Measurements from ENCODE around the gene PKD1L1. TPM values are rescaled to one million over a fixed set of nuclear protein-coding genes. Genes with fewer than 3 reads are reported as not detected.

The PKD1L1 gene
- total RNA-seq, 4 donors from 2014 or later = 0.41 to 37.4 (median 17.5) TPM

- in situ Hi-C loops (cut with MboI; ENCODE audit: low pct_ligation_motif_present in 1 of 4, low pct_unique_long_range_greater_than_20kb in 1 of 4, low sequenced_read_pairs in 3 of 4) = loop anchor here (10.0 to 25.0 kb wide), 6 partner anchors 200 to 548 kb away; partner anchors contain the start of gene TNS3 (in 1 of the 4)
- intact Hi-C loops (cut with DNase I; ENCODE audit: low total_unique reads) = loop anchor here (10.0 kb wide), 1 partner anchor 368 kb away; no protein-coding TSS in a partner anchor
- H3K4me3 ChIP-seq = no peak overlapping the region
Measured at GRCh38 chr7:47812429-47813136, 135.7 kb downstream of the PKD1L1 start.

GRCh38 chr7:47811632-47812380 is 136.5 kb downstream of the PKD1L1 start:
- intact Hi-C loops (cut with DNase I; ENCODE audit: low total_unique reads) (loop anchor here (10.0 kb wide), 1 partner anchor 367 kb away; no protein-coding TSS in a partner anchor), in situ Hi-C loops (cut with MboI; ENCODE audit: low pct_ligation_motif_present in 1 of 4, low pct_unique_long_range_greater_than_20kb in 1 of 4, low sequenced_read_pairs in 3 of 4) (loop anchor here (10.0 to 25.0 kb wide), 6 partner anchors 200 to 547 kb away; partner anchors contain the start of gene TNS3 (in 1 of the 4))
- TF ChIP-seq POLR2A (IDR thresholded peaks at IDR 0.05) (no peak), POLR2AphosphoS5 (IDR thresholded peaks at IDR 0.05) (no peak), CTCF (IDR thresholded peaks at IDR 0.05) (no peak), EP300 (IDR thresholded peaks at IDR 0.05; ENCODE audit: low read depth) (no peak)
- Histone ChIP-seq H3K4me1 (peaks cover 0 to 11% (median 0%) of the 10 kb centered on the region in 4 donors), H3K27ac (no peak overlapping the region), H3K27me3 (no peaks in the 10 kb centered on the region), H3K4me3 (no peak overlapping the region), H3K36me3 (no peaks in the 10 kb centered on the region), H3K9me3 (no peaks in the 10 kb centered on the region)
- DNase-seq = no peak
- 85% methylated on average over 10 of the region's 10 CpGs; no CpG with 5 or more reads in 1 of the 2 donors for WGBS, 2 donors (ENCODE audit: low coverage in 1 of 2)

More at GRCh38 chr7:47812429-47813136, 135.7 kb downstream of the PKD1L1 start:
- H3K9me3 ChIP-seq = no peaks in the 10 kb centered on the region
- WGBS, 2 donors (ENCODE audit: low coverage in 1 of 2) = 55 to 91% methylated on average over 2 to 12 of the region's 16 CpGs
- H3K27me3 ChIP-seq = no peaks in the 10 kb centered on the region
- H3K27ac ChIP-seq = no peak overlapping the region
- no peaks in the 10 kb centered on the region for H3K36me3 ChIP-seq
- peaks cover 0 to 9% (median 0%) of the 10 kb centered on the region in 4 donors for H3K4me1 ChIP-seq
- no peak for TF ChIP-seq CTCF (IDR thresholded peaks at IDR 0.05)
- TF ChIP-seq EP300 (IDR thresholded peaks at IDR 0.05; ENCODE audit: low read depth) = no peak
- TF ChIP-seq POLR2A (IDR thresholded peaks at IDR 0.05) = no peak
- no peak for TF ChIP-seq POLR2AphosphoS5 (IDR thresholded peaks at IDR 0.05)
- no peak for DNase-seq

GRCh38 chr7:47809387-47809786 is 138.9 kb downstream of the PKD1L1 start:
- no peak overlapping the region for H3K27ac ChIP-seq
- no peak for DNase-seq
- WGBS, 2 donors (ENCODE audit: low coverage in 1 of 2) = 96 to 100% methylated on average over 3 of the region's 3 CpGs
- H3K9me3 ChIP-seq = no peaks in the 10 kb centered on the region
- in situ Hi-C loops (cut with MboI; ENCODE audit: low pct_ligation_motif_present in 1 of 4, low pct_unique_long_range_greater_than_20kb in 1 of 4, low sequenced_read_pairs in 3 of 4) (loop anchor here (25.0 kb wide), 4 partner anchors 197 to 522 kb away; partner anchors contain the start of gene TNS3 (in 1 of the 4)), intact Hi-C loops (cut with DNase I; ENCODE audit: low total_unique reads) (no loop called here)
- peaks cover 0 to 18% (median 0%) of the 10 kb centered on the region in 4 donors for H3K4me1 ChIP-seq
- no peak overlapping the region for H3K4me3 ChIP-seq
- H3K36me3 ChIP-seq = no peaks in the 10 kb centered on the region
- TF ChIP-seq EP300 (IDR thresholded peaks at IDR 0.05; ENCODE audit: low read depth) = no peak
- no peak for TF ChIP-seq CTCF (IDR thresholded peaks at IDR 0.05)
- no peak for TF ChIP-seq POLR2A (IDR thresholded peaks at IDR 0.05)
- TF ChIP-seq POLR2AphosphoS5 (IDR thresholded peaks at IDR 0.05) = no peak
- no peaks in the 10 kb centered on the region for H3K27me3 ChIP-seq

GRCh38 chr7:47808321-47808720 is 139.9 kb downstream of the PKD1L1 start:
- DNase-seq = no peak
- intact Hi-C loops (cut with DNase I; ENCODE audit: low total_unique reads) = no loop called here
- 91 to 100% methylated on average over 1 to 7 of the region's 7 CpGs for WGBS, 2 donors (ENCODE audit: low coverage in 1 of 2)

More at GRCh38 chr7:47808321-47808720, 139.9 kb downstream of the PKD1L1 start:
- H3K9me3 ChIP-seq = no peaks in the 10 kb centered on the region
- H3K27me3 ChIP-seq = no peaks in the 10 kb centered on the region
- in situ Hi-C loops (cut with MboI; ENCODE audit: low pct_ligation_motif_present in 1 of 4, low pct_unique_long_range_greater_than_20kb in 1 of 4, low sequenced_read_pairs in 3 of 4) = loop anchor here (25.0 kb wide), 4 partner anchors 196 to 521 kb away; partner anchors contain the start of gene TNS3 (in 1 of the 4)
- H3K36me3 ChIP-seq = no peaks in the 10 kb centered on the region
- H3K4me3 ChIP-seq = no peak overlapping the region
- H3K4me1 ChIP-seq = peaks cover 0 to 11% (median 0%) of the 10 kb centered on the region in 4 donors
- no peak overlapping the region for H3K27ac ChIP-seq
- no peak for TF ChIP-seq CTCF (IDR thresholded peaks at IDR 0.05)
- TF ChIP-seq POLR2A (IDR thresholded peaks at IDR 0.05) = no peak
- TF ChIP-seq EP300 (IDR thresholded peaks at IDR 0.05; ENCODE audit: low read depth) = no peak
- no peak for TF ChIP-seq POLR2AphosphoS5 (IDR thresholded peaks at IDR 0.05)

Data from transverse colon (tissue), 4 donors.